AG09319 (cell line): ENCODE measurements around the gene GJA9.

Experiments used
- DNase-seq: peaks from one replicate; pipeline ENCODE4 v3.0.0-alpha.2; 2010; ENCODE audit warnings: low read depth; ENCODE audit errors: extremely low read depth
- CTCF ChIP-seq: IDR thresholded peaks from 2 replicates; pipeline ENCODE4 v1.5.1; 2011; ENCODE audit warnings: low read depth, mild to moderate bottlenecking, inconsistent platforms, low read length, moderate library complexity

The GJA9 gene

GRCh38 chr1:38898653-38899230 lies 17.4 kb upstream of the GJA9 start:
- no peak for DNase-seq
- no peak for TF ChIP-seq CTCF

GRCh38 chr1:38896169-38896568 lies 14.8 kb upstream of the GJA9 start:
- DNase-seq = no peak
- TF ChIP-seq CTCF = no peak

GRCh38 chr1:38892976-38893375 lies 11.6 kb upstream of the GJA9 start:
- DNase-seq = no peak
- TF ChIP-seq CTCF = no peak

- no peak for TF ChIP-seq CTCF
- DNase-seq = no peak
Measured at GRCh38 chr1:38891753-38892152, 10.4 kb upstream of the GJA9 start.

GRCh38 chr1:38889589-38889988 lies 8.2 kb upstream of the GJA9 start:
- DNase-seq = no peak
- TF ChIP-seq CTCF = no peak

GRCh38 chr1:38888423-38889333 lies 7.3 kb upstream of the GJA9 start:
- TF ChIP-seq CTCF = no peak
- no peak for DNase-seq

- DNase-seq = no peak
- no peak for TF ChIP-seq CTCF
Measured at GRCh38 chr1:38885092-38885491, 3.7 kb upstream of the GJA9 start.
